PC-9 (cell line): ENCODE data around the gene AIG1. TPM values are rescaled to one million over a fixed set of nuclear protein-coding genes. Genes with fewer than 3 reads are reported as not detected.
"Not testable (repeated sequence)": the region's sequence is repeated elsewhere in the genome, so short reads cannot be mapped to it uniquely, and the experiment has no call there.

Source experiments
- BruUV-seq: library from RNA; stranded (reverse); fragments of 400-500 nt; replicated peaks from 2 replicates; lab custom pipeline; 2021; lab: Mats Ljungman, UMichigan
- CTCF ChIA-PET: fragments of 300-600 bp; sonication (Branson Sonifier 250); formaldehyde crosslinking; loops from one replicate; lab custom pipeline; 2022; ENCODE audit warnings: antibody characterized with exemption; lab: Charles Lee
- POLR2A ChIA-PET: fragments of 300-600 bp; sonication (Branson Sonifier 250); formaldehyde crosslinking; loops from one replicate; lab custom pipeline; 2022; ENCODE audit warnings: antibody characterized with exemption; ENCODE audit not compliant: unreplicated experiment; lab: Charles Lee
- DNase-seq, 2 experiments: peaks; one replicate each; pipeline versions ENCODE4 v3.0.0 to v3.0.0-alpha.2; 2015 to 2022; ENCODE audit warnings: mixed read lengths in 1 of 2
- H2AFZ ChIP-seq: fragments of 200-600 bp; sonication (generic); 2 replicates; pipeline ENCODE4 v1.8.1; 2017; ENCODE audit warnings: antibody characterized with exemption
- H3F3A ChIP-seq: fragments of 200-600 bp; sonication (generic); 2 replicates; pipeline ENCODE4 v1.8.1; 2017; ENCODE audit warnings: antibody characterized with exemption, mild to moderate bottlenecking, low read depth; ENCODE audit not compliant: insufficient read depth
- H3K27ac ChIP-seq: fragments of 200-600 bp; sonication (generic); 2 replicates; pipeline ENCODE4 v1.6.1; 2016; ENCODE audit warnings: mixed run types
- H3K27me3 ChIP-seq: fragments of 200-600 bp; sonication (generic); 2 replicates; pipeline ENCODE4 v1.6.1; 2016; ENCODE audit warnings: low read depth, mixed run types; ENCODE audit not compliant: insufficient read depth
- H3K36me3 ChIP-seq: fragments of 200-600 bp; sonication (generic); 2 replicates; pipeline ENCODE4 v1.6.1; 2016; ENCODE audit warnings: low read depth, mixed run types
- H3K4me1 ChIP-seq: fragments of 200-600 bp; sonication (generic); replicated peaks from 2 replicates; pipeline ENCODE4 v1.6.1; 2016; ENCODE audit warnings: mixed run types; ENCODE audit not compliant: insufficient read depth
- H3K4me2 ChIP-seq: fragments of 200-600 bp; sonication (generic); 2 replicates; pipeline ENCODE4 v1.6.1; 2017; ENCODE audit warnings: mixed run types
- H3K4me3 ChIP-seq: fragments of 200-600 bp; sonication (generic); 2 replicates; pipeline ENCODE4 v1.6.1; 2016; ENCODE audit warnings: mixed run types
- H3K79me2 ChIP-seq: fragments of 200-600 bp; sonication (generic); 2 replicates; pipeline ENCODE4 v1.6.1; 2017; ENCODE audit warnings: low read depth, mixed run types
- H3K9me2 ChIP-seq: fragments of 200-600 bp; sonication (generic); 2 replicates; pipeline ENCODE4 v1.8.1; 2017; ENCODE audit warnings: mild to moderate bottlenecking; ENCODE audit not compliant: insufficient read depth
- H3K9me3 ChIP-seq: fragments of 200-600 bp; sonication (generic); 2 replicates; pipeline ENCODE4 v1.8.1; 2016; ENCODE audit warnings: low read depth; ENCODE audit not compliant: insufficient read depth
- H4K20me1 ChIP-seq: fragments of 200-600 bp; sonication (generic); 2 replicates; pipeline ENCODE4 v1.8.1; 2017; ENCODE audit not compliant: insufficient read depth
- CTCF ChIP-seq: fragments of 200-600 bp; sonication (generic); conservative IDR thresholded peaks from 2 replicates; pipeline ENCODE4 v1.6.1; 2017; ENCODE audit warnings: mixed run types, antibody characterized with exemption, mild to moderate bottlenecking, moderate library complexity
- EZH2 ChIP-seq: fragments of 200-600 bp; sonication (generic); IDR thresholded peaks from 2 replicates; pipeline ENCODE4 v1.8.0; 2017; ENCODE audit warnings: antibody characterized with exemption, low read depth
- intact Hi-C: fragments of 100-400 bp; cut with micrococcal nuclease; formaldehyde crosslinking; loops from one replicate; pipeline ENCODE4 v1.10.0; 2022; ENCODE audit not compliant: unreplicated experiment
- total RNA-seq: library from RNA; stranded (reverse); gene quantifications from 2 replicates; pipeline ENCODE4 v1.2.3, GENCODE V29; 2021

Gene AIG1
- total RNA-seq, 1 experiment from 2014 or later, result 37.7 TPM

GRCh38 chr6:143078468-143079324 lies 18.0 kb downstream of the AIG1 start:
- Histone ChIP-seq H3K4me2 (no peak overlapping the region), H3K27ac (no peak overlapping the region), H3K9me2 (no peaks in the 10 kb centered on the region; the same call in 1 of the 2 replicates), H4K20me1 (no peaks in the 10 kb centered on the region), H3K4me3 (no peak overlapping the region), H3K27me3 (no peaks in the 10 kb centered on the region), H3K9me3 (no peaks in the 10 kb centered on the region), H3K4me1 (peaks cover 8% of the 10 kb centered on the region; the same call in 1 of the 2 replicates), H3K36me3 (no peaks in the 10 kb centered on the region; the same call in none of the 2 replicates), H2AFZ (no peak overlapping the region), H3K79me2 (peaks cover 23% of the 10 kb centered on the region), H3F3A (0 out of 2 replicates have a peak, but pooled peaks cover 4% of the 10 kb centered on the region)
- CTCF ChIA-PET, result no interaction called here
- TF ChIP-seq CTCF (no peak), EZH2 (no peak)
- no TSS peak for BruUV-seq
- DNase-seq, result no peak
- POLR2A ChIA-PET, result no interaction called here
- intact Hi-C loops, result no loop called here

- BruUV-seq, result no TSS peak
- Histone ChIP-seq H3K9me3 (no peaks in the 10 kb centered on the region), H3F3A (0 out of 2 replicates have a peak, but pooled peaks cover 4% of the 10 kb centered on the region), H2AFZ (no peak overlapping the region), H3K4me3 (no peak overlapping the region), H3K79me2 (peaks cover 17% of the 10 kb centered on the region), H3K27me3 (no peaks in the 10 kb centered on the region), H3K4me2 (no peak overlapping the region), H3K27ac (no peak overlapping the region), H3K4me1 (peaks cover 8% of the 10 kb centered on the region; the same call in 1 of the 2 replicates), H3K9me2 (no peaks in the 10 kb centered on the region; the same call in 1 of the 2 replicates), H4K20me1 (no peaks in the 10 kb centered on the region), H3K36me3 (no peaks in the 10 kb centered on the region; the same call in none of the 2 replicates)
- no peak for DNase-seq
- CTCF ChIA-PET, result no interaction called here
- intact Hi-C loops, result no loop called here
- POLR2A ChIA-PET, result interaction anchor here (0.6 kb wide), 1 partner anchor 36 kb away, joined by 6 read pairs; no protein-coding TSS in a partner anchor
- TF ChIP-seq EZH2, result no peak
These were observed 18.6 kb downstream of the AIG1 start for GRCh38 chr6:143079325-143079640.

- H3K4me1 ChIP-seq, H3F3A ChIP-seq, H3K4me3 ChIP-seq, H2AFZ ChIP-seq, H3K9me3 ChIP-seq, H3K4me2 ChIP-seq, H3K79me2 ChIP-seq, CTCF ChIA-PET, H3K9me2 ChIP-seq, DNase-seq, H3K27ac ChIP-seq, H4K20me1 ChIP-seq, H3K36me3 ChIP-seq, POLR2A ChIA-PET, BruUV-seq, intact Hi-C loops, H3K27me3 ChIP-seq: not testable (repeated sequence)
These were observed 21.6 kb downstream of the AIG1 start for GRCh38 chr6:143082274-143082673.

- CTCF ChIA-PET, H3K4me3 ChIP-seq, POLR2A ChIA-PET, H3K36me3 ChIP-seq, intact Hi-C loops, H3K27ac ChIP-seq, H4K20me1 ChIP-seq, H3K4me2 ChIP-seq, BruUV-seq, H3K4me1 ChIP-seq, H2AFZ ChIP-seq, H3K27me3 ChIP-seq, H3K9me2 ChIP-seq, H3K79me2 ChIP-seq, H3K9me3 ChIP-seq, H3F3A ChIP-seq: not testable (repeated sequence)
- DNase-seq, result peak in 1 of 2 experiments; percentile 28
These were observed 23.3 kb downstream of the AIG1 start for GRCh38 chr6:143084019-143084418.

- POLR2A ChIA-PET, H3K36me3 ChIP-seq, intact Hi-C loops, BruUV-seq, H3K4me1 ChIP-seq, H3K4me2 ChIP-seq, DNase-seq, H3K79me2 ChIP-seq, H3K9me2 ChIP-seq, H3K9me3 ChIP-seq, H3K27me3 ChIP-seq, H3F3A ChIP-seq, H4K20me1 ChIP-seq, H2AFZ ChIP-seq, H3K4me3 ChIP-seq, CTCF ChIA-PET, H3K27ac ChIP-seq: not testable (repeated sequence)
These were observed 26.6 kb downstream of the AIG1 start for GRCh38 chr6:143087335-143087734.
